ENCODE results near the gene WNK4.

WNK4 gene

GRCh38 chr17:42772945-42773289, 7.5 kb upstream of the WNK4 start:
- DNase-seq (ENCODE audit: low spot score) = no peak

- DNase-seq (ENCODE audit: low spot score) = peak; percentile 83
These were observed 6.9 kb upstream of the WNK4 start, which contains the start of gene VPS25 for GRCh38 chr17:42773290-42774035. Gene VPS25, plus strand, starts transcription at chr17:42773449. Its CDS starts 27 bp downstream, at chr17:42773476.

GRCh38 chr17:42774066-42774745, 6.2 kb upstream of the WNK4 start:
- DNase-seq (ENCODE audit: low spot score) = no peak

GRCh38 chr17:42775534-42776098, 4.8 kb upstream of the WNK4 start:
- DNase-seq (ENCODE audit: low spot score) = no peak

GRCh38 chr17:42778570-42778969, 1.8 kb upstream of the WNK4 start:
- DNase-seq (ENCODE audit: low spot score) = no peak

GRCh38 chr17:42779304-42779935, 990 bp upstream of the WNK4 start:
- DNase-seq (ENCODE audit: low spot score) = no peak

- DNase-seq (ENCODE audit: low spot score) = no peak
These were observed 635 bp downstream of the WNK4 start for GRCh38 chr17:42780851-42781638.

- DNase-seq (ENCODE audit: low spot score) = no peak
These were observed 1.3 kb downstream of the WNK4 start for GRCh38 chr17:42781639-42782165.

GRCh38 chr17:42782166-42783061, 2.0 kb downstream of the WNK4 start:
- no peak for DNase-seq (ENCODE audit: low spot score)

- no peak for DNase-seq (ENCODE audit: low spot score)
These were observed 2.8 kb downstream of the WNK4 start for GRCh38 chr17:42783062-42783790.

GRCh38 chr17:42783791-42784138, 3.4 kb downstream of the WNK4 start:
- no peak for DNase-seq (ENCODE audit: low spot score)

GRCh38 chr17:42784409-42784808, 4.0 kb downstream of the WNK4 start:
- DNase-seq (ENCODE audit: low spot score) = no peak

- no peak for DNase-seq (ENCODE audit: low spot score)
These were observed 4.6 kb downstream of the WNK4 start for GRCh38 chr17:42784811-42785592.

GRCh38 chr17:42787266-42787665, 6.9 kb downstream of the WNK4 start:
- DNase-seq (ENCODE audit: low spot score) = no peak

- DNase-seq (ENCODE audit: low spot score) = no peak
These were observed 11.5 kb downstream of the WNK4 start for GRCh38 chr17:42791948-42792347.

- no peak for DNase-seq (ENCODE audit: low spot score)
These were observed 12.1 kb downstream of the WNK4 start for GRCh38 chr17:42792545-42792944.

GRCh38 chr17:42795061-42795460, 14.7 kb downstream of the WNK4 start:
- DNase-seq (ENCODE audit: low spot score) = no peak

- no peak for DNase-seq (ENCODE audit: low spot score)
These were observed 15.1 kb downstream of the WNK4 start for GRCh38 chr17:42795465-42795864.

- no peak for DNase-seq (ENCODE audit: low spot score)
These were observed 15.8 kb downstream of the WNK4 start for GRCh38 chr17:42796066-42796758.

Measured in globus pallidus (tissue), 1 donor.